ENCODE measurements around the gene ASPHD2.

GRCh38 chr22:26487996-26488395, 58.9 kb downstream of the ASPHD2 start:
- TF ChIP-seq CTCF (IDR thresholded peaks at IDR 0.05; ENCODE audit: poor library complexity, severe bottlenecking) (no peak), EZH2 (IDR thresholded peaks at IDR 0.05; ENCODE audit: borderline replicate concordance, insufficient read depth, low read length, poor library complexity, severe bottlenecking) (no peak), POLR2AphosphoS5 (IDR thresholded peaks at IDR 0.05) (no peak), MXI1 (conservative IDR thresholded peaks at IDR 0.05; ENCODE audit: poor library complexity, severe bottlenecking) (no peak), SMC3 (conservative IDR thresholded peaks at IDR 0.05; ENCODE audit: poor library complexity) (no peak), TAF1 (IDR thresholded peaks at IDR 0.05; ENCODE audit: low read depth) (no peak), REST (IDR thresholded peaks at IDR 0.05; ENCODE audit: borderline replicate concordance) (no peak), RAD21 (conservative IDR thresholded peaks at IDR 0.05) (no peak)

All from neural cell (in vitro differentiated cells).